ENCODE data around the gene NR1H4.
"Not testable (repeated sequence)": the region's sequence is repeated elsewhere in the genome, so short reads cannot be mapped to it uniquely, and the experiment has no call there.

The NR1H4 gene

DNA sequence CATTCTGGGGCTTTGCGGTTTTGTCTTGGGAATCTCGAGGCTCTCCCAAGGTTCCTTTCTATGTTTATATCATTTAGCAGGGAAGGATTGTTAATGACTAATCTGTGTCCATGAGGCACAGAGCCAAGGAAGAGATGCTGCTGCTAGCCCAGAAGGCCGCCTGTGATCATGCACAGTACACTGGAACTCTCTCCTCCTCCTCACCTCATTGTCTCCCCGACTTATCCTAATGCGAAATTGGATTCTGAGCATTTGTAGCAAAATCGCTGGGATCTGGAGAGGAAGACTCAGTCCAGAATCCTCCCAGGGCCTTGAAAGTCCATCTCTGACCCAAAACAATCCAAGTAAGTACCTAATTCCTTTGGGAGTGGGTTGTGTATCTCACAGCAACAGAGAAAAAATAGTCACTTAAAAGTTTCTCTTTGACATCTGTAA lies at the start of gene NR1H4:
NR1H4 (plus strand) TSS at position 151 of the 435 bp plus-strand sequence. CDS start 19,458 bp downstream, outside the sequence.
- peak; percentile 18 for DNase-seq (ENCODE audit: low read depth)

DNA sequence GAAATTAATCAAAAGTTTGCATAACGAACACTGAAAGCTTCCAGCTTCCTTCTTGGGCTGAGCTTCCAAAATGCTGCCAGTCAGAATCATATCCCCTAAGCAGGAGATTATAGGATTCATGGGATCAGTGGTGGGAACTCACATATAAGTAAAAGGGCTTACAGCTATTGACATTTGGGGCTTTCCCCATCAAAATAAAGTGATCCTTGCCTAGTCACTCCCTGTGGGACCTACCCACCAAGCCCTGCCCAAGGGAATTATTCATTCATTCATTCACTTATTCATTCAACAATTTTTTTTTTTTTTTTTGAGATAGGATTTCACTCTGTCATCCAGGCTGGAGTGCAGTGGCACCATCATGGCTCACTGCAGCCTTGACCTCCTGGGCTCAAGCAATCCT lies 47.5 kb upstream of the NR1H4 start:
- no peak for DNase-seq (ENCODE audit: low read depth)

DNA sequence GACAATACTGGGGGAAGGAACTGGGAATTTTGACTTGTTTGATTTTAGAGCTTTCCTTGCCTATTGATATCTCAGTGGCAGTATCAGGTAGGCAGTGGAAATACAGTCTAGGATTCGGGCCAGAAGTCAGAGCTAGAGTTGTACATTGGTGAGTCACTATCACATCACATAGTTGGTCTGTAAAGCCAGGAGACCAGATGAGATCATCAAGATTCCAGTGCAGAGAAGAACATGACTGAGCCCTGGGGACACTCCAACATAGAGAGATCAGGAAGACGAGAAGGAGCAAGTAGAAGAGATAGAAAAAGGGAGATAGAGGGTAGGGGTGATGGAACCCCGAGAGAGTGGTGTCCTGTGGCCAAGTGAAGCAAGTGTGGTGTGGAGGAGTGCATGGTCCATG lies 46.6 kb upstream of the NR1H4 start:
- DNase-seq (ENCODE audit: low read depth) = peak; percentile 32

DNA sequence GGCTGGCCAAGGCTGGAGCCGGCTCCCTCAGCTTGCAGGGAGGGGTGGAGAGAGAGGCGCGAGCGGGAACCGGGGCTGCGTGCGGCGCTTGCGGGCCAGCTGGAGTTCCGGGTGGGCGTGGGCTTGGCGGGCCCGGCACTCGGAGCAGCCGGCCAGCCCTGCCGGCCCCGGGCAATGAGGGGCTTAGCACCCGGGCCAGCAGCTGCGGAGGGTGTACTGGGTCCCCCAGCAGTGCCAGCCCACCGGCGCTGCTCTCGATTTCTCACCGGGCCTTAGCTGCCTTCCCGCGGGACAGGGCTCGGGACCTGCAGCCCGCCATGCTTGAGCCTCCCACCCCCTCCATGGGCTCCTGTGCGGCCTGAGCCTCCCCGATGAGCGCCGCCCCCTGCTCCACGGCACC lies 43.4 kb upstream of the NR1H4 start:
- DNase-seq (ENCODE audit: low read depth) = not testable (repeated sequence)

DNA sequence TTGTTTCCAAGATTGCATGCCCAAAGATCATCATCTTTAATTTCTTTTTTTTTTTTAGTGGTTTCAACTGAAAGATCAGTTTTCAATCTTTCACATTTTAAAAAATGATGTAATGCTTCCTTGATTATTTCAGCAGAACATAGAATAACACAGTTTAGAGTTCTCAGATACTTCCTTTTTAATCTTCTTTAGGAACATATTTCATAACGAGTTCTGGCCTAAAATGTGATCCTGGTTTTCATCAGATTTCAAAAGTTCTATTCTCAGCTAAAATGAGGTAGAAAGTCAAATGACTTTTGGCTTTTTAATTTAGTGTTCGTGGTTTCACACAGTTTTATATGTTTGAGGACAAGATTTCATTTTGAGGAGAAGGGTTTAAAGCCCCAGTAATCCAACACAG lies 40.0 kb upstream of the NR1H4 start:
- DNase-seq (ENCODE audit: low read depth) = no peak

DNA sequence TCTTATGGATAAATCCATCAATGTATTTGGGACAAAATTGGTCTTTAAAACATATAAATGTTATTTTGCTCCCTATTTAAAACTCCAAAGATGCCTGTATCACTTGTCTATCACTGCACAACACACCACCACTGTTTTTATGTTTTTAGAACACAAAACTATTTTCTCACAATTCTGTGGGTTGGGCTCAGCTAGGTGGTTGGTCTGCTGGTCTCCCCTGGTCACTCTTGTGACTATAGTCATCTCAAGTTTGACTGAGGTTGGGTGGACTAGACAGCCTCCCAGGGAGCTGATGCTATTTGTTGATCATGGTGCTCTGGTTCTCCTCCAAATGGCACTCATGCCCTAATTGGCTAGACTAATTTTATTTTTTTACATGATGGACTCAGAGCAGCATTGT lies 39.5 kb upstream of the NR1H4 start:
- no peak for DNase-seq (ENCODE audit: low read depth)

DNA sequence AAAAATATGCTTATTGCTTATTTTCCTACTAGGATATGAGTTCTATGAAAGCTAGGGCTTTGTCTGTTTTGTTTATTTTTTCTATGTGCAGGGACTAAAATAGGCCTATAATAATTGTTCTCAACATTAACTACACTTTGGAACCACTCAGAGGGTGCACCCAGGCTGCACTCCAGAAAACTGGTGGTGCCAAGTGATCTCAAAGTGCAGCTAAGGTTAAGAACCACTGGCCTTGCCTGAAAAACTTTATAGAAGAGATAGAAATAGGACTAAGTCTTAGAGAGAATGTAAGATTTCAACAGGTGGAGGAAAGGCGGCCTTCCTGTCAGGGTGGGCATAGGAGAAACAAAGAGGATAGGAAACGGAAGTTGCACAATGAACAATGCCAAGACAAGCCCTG lies 37.7 kb upstream of the NR1H4 start:
- no peak for DNase-seq (ENCODE audit: low read depth)

DNA sequence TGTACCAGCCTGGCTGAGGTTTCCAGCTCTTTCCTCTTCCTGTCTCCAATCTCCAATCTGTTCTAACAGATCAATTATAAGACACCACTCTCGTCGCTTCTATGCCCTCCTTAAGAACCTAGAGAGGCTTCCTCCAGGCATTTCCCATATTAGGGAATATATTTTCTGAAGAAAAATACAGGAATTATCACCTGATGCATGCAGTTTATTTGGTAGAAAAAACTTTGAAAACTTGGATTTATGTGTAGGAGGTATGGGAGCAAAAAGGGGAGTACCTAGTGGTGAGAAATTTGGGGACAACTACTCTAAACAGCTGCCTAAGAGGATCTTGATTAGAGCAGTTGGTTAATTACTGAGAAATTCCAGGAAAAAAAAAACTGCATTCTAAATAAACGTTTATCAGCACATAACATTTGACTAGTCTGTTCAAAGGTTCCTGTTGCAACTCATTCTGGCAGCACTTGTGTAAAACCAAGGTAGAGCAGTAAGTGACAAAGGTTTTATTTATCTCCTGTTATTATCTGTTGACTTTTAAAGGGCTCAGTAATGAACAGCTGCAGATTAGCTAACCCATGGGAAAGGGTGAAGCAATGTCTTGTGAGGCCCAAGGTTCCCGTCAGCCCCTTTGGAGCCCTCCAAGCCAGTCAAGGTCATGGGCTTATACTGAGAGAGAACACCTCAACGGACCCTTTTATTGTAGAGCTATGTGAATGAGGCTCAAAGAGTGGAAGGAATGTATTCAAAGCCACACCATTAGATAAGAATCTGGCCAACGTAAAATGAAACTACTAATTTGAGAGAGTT lies 36.4 kb upstream of the NR1H4 start:
- no peak for DNase-seq (ENCODE audit: low read depth)

DNA sequence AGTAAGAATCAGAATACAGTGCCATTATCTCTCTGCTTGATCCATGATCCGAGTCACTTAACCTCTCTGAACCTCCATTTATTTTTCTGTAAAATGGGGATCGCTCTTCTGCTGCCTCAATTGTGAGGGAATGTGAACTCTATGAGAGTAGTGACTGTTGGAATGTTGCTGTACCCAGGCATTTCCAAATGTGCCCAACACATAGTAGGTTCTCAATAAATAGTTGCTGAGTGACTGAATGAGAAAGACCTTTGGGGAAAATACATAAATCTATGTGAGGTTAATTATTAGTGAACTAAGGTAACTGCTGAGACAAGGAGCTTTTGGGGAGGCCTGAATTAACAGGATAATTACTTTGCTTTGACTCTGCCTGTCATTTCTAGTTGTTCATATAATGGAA lies 33.9 kb upstream of the NR1H4 start:
- no peak for DNase-seq (ENCODE audit: low read depth)

DNA sequence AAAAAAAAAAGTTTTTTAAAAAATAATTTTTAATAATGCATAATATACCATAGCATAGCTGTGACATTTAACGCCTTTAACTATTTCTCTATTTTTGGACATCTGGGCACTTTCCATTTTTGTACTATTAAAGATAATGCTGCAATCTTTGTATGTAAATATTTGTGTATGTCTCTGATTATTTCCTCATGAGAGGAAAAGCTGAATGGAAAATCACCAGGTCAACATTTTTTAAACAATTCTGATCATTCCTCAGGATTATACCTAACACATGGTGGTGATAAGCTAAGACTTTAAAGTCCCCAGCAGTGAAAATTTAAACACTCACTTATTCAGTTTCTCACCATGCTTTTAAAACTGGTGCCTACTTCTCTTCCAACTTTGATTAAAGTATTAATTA lies 31.3 kb upstream of the NR1H4 start:
- DNase-seq (ENCODE audit: low read depth) = no peak

DNA sequence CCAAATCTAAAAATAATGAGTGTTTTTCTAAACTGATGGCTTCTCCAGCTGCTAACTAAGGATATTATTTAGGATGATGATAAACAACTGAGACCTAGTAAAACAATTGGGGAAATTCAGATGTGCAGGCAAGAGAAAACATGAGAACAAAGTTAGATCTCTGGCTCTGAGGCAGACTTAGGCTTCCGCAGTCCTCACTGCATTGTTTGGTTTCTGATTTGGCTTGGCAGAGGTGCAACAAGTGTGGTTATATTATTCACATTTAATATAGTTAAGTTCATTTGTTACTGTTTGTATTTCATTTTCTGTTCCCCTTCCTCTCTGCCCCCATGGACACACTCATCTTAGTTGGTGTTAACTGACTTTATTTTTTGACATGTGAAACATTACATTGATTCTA lies 30.2 kb upstream of the NR1H4 start:
- no peak for DNase-seq (ENCODE audit: low read depth)

DNA sequence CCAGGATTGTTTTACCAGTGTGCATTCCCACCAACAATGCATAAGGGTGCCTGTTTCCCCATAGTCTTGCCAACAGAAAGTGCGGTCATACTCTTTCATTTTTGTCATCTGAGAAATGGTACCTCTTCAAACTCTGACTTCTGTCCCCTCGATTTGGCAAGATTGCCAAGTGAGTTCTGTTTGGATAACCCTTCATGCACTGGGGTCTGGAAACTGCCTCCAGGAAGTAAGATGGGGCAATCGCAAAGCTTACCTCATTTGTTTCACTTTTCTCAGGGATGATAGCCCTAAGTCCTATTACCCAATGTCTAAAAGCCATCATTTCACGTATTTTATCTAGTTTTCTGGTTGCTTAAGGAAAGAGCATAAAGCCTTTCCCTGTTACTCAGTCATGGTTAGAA lies 28.6 kb upstream of the NR1H4 start:
- DNase-seq (ENCODE audit: low read depth) = no peak

DNA sequence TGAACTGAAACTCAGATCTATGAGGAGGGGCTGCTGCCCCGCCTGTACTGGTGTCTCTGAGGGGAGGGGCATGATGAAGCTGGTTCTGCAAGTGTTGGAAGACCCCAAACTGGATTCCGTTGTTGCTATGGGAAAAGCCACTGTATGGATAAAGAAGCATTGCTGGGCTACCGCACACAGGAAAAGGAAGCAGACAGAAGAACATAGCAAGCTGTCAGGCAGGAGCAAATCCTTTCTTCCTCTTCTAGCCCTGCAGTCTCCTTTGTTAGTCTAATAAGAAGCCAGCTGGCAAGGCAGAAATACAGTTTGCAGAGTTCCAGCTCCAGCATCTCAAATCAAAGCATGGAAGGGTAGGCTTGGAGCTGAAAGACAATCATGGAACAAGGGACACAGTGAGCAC lies 26.3 kb upstream of the NR1H4 start:
- DNase-seq (ENCODE audit: low read depth) = no peak

DNA sequence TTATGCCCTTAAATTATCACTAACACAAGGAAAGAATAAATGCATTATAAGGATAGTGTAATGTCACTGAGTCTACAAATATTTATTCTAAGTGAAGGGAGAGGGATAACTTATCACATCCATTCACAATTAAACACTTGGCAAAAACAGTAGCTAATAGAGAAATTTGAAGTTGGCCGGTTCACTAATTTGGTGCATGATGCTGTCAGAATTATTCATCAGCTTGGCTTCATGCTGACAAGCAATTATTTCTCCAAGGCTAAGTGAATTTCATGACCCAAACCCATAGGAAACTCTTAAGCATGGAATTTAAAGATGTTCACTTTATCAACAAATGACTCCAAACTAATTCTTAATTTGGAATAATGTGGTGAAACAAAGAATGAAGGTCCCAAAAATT lies 25.0 kb upstream of the NR1H4 start:
- no peak for DNase-seq (ENCODE audit: low read depth)

DNA sequence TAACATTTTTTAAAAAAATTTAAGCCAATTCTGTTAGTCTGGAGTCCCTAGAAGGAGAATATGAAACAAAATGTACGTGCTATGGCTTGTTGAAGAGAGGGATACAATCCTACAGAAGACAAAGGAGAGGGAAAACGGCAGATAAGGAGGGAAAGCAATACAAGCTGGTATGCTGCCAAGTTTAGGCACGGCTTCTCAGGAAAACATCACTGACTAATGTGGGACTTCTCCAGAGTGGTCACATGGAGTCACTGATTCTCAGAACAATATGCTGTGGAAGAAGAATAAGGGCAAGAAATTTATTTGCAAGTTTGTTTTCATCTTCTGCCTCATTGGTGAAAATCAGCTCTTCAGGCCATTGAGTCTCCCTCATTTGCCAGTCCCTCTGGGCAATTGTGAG lies 22.9 kb upstream of the NR1H4 start:
- DNase-seq (ENCODE audit: low read depth) = no peak

DNA sequence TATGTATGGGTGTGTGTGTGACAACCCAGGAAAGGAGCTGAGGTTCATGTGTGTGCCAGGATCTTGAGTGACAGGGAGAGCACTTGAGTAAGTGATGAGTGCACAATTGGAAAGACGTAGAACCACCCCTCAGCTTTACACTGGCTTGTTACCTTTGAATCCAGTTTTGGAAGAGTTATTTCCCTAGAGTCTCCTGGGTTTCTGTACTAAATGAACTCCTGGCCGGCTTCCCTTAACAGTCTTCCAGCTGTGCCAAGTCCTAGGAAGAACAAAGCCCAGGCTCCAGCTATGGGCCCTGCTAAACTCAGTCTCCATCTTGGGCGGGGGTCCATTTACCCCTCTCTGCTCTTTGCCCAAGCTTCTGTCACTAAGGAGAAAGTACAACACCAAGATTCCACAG lies 19.7 kb upstream of the NR1H4 start:
- DNase-seq (ENCODE audit: low read depth) = no peak

DNA sequence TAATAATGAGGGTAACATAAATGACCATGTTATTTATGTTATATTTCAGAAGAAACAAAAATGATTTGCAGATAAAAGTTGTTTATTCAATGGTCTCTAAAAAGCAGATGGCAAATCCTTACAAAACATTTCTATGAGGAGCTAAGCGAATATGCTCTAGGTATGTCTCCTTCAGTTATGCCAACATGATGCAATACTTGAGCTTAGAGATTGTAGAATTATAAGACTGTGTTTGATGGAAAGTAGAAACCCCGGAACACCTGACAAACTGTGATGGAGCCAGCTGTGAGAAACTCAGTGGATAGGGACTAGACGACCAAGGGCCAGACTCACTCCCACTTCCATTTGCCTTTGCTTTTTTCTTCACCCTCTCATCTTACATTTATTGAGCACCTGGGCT lies 17.8 kb upstream of the NR1H4 start:
- no peak for DNase-seq (ENCODE audit: low read depth)

DNA sequence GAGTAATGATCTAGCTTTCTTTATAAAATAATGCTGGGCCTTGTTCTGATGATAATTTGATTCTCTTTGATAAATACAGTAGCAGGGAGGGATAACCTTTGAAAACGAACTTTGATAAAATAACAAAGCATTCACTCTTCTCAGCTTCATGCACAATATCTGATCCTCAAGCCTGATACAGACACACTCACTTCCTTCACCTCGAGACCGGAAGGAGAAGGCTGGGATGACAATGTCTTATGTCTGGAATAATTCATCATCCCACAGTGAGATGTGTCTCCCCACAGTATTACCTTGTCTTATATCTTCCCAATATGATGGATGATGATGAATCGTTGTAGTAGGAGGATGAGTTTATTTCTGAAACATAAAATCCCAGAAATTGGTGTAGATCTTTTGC lies 15.5 kb upstream of the NR1H4 start:
- DNase-seq (ENCODE audit: low read depth) = no peak

DNA sequence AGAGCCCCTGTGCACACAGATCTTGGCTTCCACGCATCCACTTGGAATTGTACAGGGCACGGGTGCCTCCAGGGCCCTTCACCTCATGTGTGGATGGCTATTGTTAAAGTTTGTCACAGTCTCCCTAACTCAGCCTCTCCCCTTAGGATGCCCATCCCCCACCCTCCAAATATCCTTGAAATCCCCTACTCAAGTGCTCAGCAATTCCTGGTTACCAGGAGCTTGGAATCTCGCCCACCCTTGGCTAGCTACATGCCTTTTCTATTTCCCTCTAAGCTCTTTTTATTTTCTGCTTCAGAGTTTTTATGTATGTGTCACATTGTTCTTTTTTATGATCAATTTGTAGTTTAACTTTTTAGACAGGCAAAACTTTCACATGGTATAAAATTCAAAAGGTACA lies 13.0 kb upstream of the NR1H4 start:
- no peak for DNase-seq (ENCODE audit: low read depth)

DNA sequence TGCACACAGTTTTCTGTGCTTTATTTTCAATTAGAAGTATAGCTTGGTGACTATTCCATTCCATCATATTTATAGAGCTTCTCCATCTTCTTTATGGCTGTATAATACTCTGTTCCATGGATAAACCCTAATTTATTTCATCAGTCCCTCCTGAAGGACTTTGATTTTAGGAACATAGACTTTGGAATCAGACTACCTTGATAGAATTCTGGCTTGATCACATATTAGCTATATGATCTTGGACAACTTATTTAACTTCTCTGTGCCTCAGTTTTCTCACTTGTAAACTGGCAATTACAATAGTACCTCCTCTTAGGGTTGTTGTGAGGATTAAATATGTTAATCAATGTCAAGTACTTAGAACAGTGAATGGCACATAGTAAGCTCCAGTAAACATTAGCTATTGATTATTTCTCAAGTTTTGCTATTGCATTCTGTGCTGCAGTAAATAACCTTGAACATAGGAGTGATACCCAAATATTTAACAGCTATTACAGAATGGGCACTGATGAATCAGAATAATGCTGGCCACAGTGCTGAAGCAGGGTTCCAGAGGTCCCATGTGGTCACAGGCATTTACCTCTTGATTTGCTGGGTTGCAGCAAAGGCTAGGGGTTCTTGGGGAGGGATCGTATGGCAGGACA lies 12.2 kb upstream of the NR1H4 start:
- no peak for DNase-seq (ENCODE audit: low read depth)

DNA sequence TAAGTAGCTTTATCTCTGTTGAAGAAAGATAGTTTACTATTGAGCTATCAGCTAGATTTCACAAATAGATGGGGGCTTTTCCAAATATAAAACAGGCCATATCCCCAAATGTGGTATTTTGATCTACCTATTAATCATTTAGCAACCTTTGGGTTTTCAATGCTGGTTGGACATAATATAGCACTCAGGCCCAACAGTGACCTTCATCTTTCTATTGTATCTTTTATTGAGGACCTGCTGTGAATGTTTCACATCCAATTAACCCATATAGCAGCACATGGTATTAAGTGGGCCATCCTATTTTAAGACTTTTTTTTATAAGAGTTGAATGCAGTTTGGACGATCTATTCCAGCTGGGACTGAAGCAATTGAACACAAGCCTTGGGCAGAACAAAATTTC lies 10.0 kb upstream of the NR1H4 start:
- DNase-seq (ENCODE audit: low read depth) = no peak

DNA sequence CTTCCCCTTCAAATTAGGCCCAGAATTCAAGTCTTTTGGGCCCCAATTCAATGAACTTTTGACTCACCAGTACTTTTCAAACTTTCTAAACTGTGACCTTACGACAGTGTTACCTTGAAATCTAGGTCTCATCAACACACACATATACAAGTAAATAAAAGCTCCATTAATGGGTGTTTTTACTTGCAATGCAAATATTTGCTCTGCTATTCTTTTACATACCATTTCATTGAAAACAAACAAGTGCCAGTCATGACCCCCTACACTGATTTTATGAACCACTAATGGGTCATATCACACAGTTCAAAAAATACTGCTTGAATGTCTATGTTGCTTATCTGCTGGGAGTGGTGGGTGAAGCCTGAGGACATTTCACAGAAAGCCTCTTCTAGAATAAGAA lies 9.1 kb upstream of the NR1H4 start:
- DNase-seq (ENCODE audit: low read depth) = no peak

DNA sequence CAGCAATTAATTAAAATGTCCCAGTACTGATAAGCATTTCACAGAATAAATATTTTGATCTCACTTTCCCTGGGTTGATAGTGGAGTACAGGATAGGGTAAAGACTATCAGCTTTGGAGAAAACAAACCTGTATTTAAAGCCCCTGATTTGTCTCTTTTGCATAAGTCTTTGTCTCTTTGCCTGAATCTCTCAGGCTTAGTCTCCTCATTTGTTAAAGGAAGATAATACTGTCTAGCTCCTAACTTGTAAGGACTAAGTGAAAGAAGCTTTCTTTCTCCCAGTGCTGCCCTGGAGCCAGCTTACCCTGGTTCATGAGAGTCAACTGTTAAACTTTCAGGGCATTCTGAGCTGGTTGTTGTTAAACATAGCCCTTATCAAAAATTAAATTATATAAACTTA lies 5.5 kb upstream of the NR1H4 start:
- DNase-seq (ENCODE audit: low read depth) = no peak

DNA sequence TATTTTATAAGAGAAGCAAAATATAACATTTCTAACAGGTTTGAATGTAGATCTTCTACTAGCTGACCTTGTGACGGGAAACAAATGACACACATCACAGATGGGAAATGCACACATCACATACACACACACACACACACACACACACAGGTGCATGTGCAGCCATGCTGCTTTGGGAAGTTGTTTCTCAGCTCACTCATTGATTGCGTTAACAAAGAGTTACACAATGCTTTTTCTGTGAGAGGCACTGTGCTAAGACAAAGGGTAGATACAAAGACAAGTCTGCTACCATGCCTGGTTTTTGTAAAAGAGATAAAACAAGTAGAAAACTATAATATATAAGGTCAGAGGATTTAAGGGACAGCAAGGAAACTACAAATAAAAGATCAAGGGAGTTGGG lies 1.3 kb upstream of the NR1H4 start:
- no peak for DNase-seq (ENCODE audit: low read depth)

All from GM04504 (cell line).